Large intestine (tissue), 3 donors: ENCODE results near the gene LDB3. TPM values are rescaled to one million over a fixed set of nuclear protein-coding genes. Genes with fewer than 3 reads are reported as not detected.
"Not testable (repeated sequence)": the region's sequence is repeated elsewhere in the genome, so short reads cannot be mapped to it uniquely, and the experiment has no call there.

Source experiments
- DNase-seq, 2 donors: peaks; one replicate each; pipeline versions ENCODE4 v3.0.0 to v3.0.0-alpha.2; 2013
- H3K27ac ChIP-seq: one replicate; pipeline ENCODE4 v1.5.1; 2013; ENCODE audit warnings: low read length
- H3K27me3 ChIP-seq: 2 replicates; pipeline ENCODE4 v1.6.1; 2013; ENCODE audit warnings: low read length; ENCODE audit not compliant: control insufficient read depth, insufficient read depth
- H3K36me3 ChIP-seq: 2 replicates; pipeline ENCODE4 v1.6.1; 2013; ENCODE audit warnings: low read length; ENCODE audit not compliant: control insufficient read depth, insufficient read depth
- H3K4me1 ChIP-seq: one replicate; pipeline ENCODE4 v1.6.1; 2013; ENCODE audit warnings: low read length; ENCODE audit not compliant: control insufficient read depth, insufficient read depth
- H3K4me3 ChIP-seq: one replicate; pipeline ENCODE4 v1.5.1; 2013; ENCODE audit warnings: low read length
- H3K9me3 ChIP-seq: one replicate; pipeline ENCODE4 v1.6.1; 2013; ENCODE audit warnings: mild to moderate bottlenecking, low read depth, low read length, moderate library complexity; ENCODE audit not compliant: control insufficient read depth
- WGBS: methylation state at CpG from one replicate; pipeline ENCODE4 v1.1.5; 2013; ENCODE audit warnings: low lambda C conversion rate; ENCODE audit not compliant: insufficient coverage; 5-methylcytosine and 5-hydroxymethylcytosine counted together
- polyA plus RNA-seq: library from polyadenylated mRNA; unstranded; fragments of 120-200 nt; gene quantifications from one replicate; pipeline ENCODE4 v1.2.1, GENCODE V29; 2013

The LDB3 gene
- polyA plus RNA-seq, 1 donor, result 4.0 TPM

DNA sequence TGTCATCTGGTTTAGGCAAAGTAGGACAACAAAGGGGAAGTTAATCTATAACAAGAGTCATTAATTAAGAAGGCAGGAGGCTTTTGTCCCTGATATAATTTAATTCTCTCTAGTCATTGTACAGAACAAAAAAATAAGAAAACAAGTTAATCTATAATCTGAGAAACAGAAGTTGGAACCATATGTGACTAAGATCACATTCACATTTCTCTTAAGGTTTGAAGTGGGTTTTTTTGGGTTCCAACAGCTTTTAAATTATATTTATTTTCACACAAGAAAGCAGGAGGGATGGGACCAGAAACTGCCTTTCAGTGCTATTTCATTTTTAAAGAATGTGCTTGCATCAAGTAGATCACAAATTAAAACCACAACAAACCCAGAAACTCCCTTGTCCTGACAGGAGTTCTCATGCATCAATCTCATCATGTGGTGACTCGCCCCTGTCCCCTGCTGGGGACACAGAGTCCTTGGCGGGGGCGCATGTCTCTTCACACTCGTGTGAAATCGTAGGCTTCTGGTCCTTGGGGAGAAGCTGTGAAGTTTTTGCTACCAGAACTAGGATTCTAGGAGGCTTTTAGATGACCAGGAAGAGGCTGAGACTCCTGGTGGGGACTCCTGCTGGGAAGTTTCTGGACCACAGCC lies 24.0 kb upstream of the LDB3 start:
- Histone ChIP-seq H3K4me3 (no peak overlapping the region), H3K36me3 (no peaks in the 10 kb centered on the region), H3K27ac (no peak overlapping the region), H3K27me3 (no peaks in the 10 kb centered on the region), H3K9me3 (no peaks in the 10 kb centered on the region), H3K4me1 (peaks cover 4% of the 10 kb centered on the region)
- no CpG with 5 or more reads among the region's 5 CpGs for WGBS
- no peak for DNase-seq

DNA sequence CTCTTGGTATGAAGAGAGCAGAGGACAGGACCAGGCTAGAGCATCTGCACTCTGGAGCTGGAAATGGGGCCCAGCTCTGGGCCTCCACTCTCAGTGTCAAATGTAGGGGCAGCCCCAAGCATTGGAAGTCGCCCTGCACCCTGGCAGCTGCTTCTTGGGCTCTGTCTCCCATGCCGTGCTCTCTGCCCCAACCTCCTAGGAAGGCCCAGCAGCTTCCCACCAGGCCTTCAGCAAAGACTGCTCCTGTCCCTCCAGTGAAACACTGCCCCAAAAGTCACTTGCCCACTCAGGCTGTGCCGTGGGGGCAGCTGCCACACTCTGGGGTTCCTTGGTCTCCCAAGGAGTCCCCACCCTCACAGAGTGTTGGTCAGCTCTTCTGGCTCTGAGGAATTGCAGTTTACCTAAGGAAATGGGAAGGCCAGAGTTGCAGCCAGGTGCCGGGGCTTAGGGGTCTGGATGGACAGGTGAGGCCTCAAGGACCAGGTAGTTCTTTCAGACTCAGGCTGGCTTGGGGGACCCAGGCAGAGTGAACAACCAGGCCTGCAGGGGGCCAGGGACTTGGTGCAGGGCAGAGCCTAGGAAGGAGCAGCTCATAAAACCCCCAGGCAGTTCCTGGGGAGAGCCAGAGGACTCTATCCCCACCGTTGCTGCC lies 23.4 kb upstream of the LDB3 start:
- WGBS, result no CpG with 5 or more reads among the region's 5 CpGs
- Histone ChIP-seq H3K27me3 (no peaks in the 10 kb centered on the region), H3K9me3 (no peaks in the 10 kb centered on the region), H3K27ac (no peak overlapping the region), H3K4me1 (peaks cover 9% of the 10 kb centered on the region), H3K36me3 (no peaks in the 10 kb centered on the region), H3K4me3 (no peak overlapping the region)
- no peak for DNase-seq

DNA sequence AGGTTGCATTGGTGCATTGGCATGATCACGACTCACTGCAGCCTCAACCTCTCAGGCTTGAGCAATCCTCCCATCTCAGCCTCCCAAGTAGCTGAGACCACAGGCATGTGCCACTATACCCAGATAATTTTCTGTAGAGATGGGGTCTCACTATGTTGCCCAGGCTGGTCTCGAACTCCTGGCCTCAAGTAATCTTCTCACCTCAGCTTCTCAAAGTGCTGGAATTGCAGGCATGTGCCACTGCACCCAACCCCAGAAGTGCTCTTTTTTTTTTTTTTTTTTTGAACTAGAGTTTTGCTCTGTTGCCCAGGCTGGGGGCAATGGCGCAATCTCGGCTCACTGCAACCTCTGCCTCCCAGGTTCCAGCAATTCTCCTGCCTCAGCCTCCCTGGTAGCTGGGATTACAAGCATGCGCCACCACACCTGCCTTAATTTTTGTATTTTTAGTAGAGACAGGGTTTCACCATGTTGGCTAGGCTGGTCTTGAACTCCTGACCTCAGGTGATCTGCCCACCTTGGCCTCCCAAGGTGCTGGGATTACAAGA lies 22.6 kb upstream of the LDB3 start:
- not testable (repeated sequence) for H3K27me3 ChIP-seq, H3K9me3 ChIP-seq, H3K4me1 ChIP-seq, H3K36me3 ChIP-seq, H3K4me3 ChIP-seq, H3K27ac ChIP-seq, DNase-seq
- no CpG with 5 or more reads among the region's 5 CpGs for WGBS

DNA sequence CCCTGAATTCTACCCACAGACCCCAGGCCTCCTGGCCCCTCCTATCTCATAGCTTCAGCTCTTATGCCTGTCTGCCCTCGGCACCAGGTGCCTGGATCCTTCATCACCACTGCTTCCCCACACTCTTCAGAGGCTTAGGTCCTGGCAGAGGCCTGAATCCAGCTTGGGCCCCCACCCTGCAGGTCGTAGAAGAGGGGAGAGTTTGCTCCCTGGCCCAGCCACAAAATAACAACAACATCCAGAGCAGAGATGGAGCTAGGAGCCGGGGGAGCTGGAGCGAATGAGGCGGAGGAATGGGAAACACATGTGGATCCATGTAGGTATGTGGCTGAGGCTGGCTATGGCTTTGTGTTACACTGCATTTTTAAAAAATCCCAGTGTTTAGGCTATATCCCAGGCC lies 21.8 kb upstream of the LDB3 start:
- no peak for DNase-seq
- no CpG with 5 or more reads among the region's 5 CpGs for WGBS
- Histone ChIP-seq H3K4me3 (no peak overlapping the region), H3K9me3 (no peaks in the 10 kb centered on the region), H3K4me1 (peaks cover 9% of the 10 kb centered on the region), H3K36me3 (no peaks in the 10 kb centered on the region), H3K27ac (no peak overlapping the region), H3K27me3 (no peaks in the 10 kb centered on the region)

DNA sequence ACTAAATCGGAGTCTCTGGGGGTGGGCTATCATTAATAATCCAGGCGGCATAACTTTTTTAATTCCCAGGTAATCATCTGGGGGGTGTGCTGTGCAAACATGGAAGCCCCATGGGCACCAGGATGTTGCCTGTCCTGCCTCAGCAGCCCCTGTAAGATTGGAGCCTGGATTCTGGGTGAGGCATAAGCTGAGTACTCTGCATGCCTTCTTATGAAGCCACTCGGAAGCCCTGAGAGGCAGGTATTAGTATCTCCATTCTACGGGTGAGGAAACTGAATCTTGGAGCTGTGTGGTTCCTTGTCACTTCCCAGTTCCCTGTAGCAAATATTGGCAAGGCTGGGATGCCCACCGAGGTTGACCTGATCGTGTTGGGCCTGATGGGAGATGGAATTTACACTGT lies 21.4 kb upstream of the LDB3 start:
- Histone ChIP-seq H3K9me3 (no peaks in the 10 kb centered on the region), H3K27ac (no peak overlapping the region), H3K4me3 (no peak overlapping the region), H3K4me1 (peaks cover 9% of the 10 kb centered on the region), H3K27me3 (no peaks in the 10 kb centered on the region), H3K36me3 (no peaks in the 10 kb centered on the region)
- WGBS, result no CpG with 5 or more reads among the region's 6 CpGs
- DNase-seq, result no peak

DNA sequence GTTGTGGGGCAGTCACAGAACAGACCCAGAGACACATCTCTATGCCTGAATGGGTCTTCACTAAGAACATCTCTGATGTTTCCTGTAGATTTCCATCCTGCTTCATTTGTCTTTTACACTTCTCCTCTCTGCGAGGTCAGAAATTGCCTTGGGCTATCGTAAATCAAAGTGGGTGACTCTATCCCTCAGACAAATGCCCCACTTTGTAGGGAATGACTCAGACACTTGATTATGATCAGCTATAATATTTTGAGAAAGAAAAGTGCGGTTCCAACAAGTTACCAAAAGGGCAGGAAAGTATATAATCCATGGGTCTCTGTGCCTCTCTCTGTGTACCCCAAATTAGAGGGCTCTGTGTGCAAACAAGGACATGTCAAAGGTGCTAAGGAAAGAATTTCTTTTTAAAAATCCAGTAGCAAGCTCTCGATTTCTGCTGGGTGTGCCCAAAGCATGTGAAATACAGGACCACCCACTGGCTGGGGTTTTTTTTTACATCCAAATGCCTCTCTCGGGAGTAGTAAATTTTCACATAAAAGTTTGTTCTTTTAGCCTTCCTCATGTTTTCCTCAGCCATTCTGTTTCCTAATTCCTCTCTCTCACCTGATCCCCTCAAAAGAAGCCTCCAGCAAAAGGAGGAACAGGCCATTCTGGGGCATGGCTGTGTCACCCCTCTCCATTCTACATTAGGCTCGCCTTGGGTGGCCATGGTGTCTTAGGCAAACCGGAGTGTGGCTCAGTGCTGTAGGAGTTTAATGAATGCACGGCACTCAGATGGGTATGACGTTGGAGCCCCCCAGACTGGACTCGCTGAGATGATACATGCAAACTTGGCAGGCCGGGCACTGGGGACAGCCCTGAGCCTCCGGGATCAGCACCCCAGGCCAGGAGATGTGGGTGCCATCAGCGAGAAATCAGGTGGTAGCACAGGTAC lies 20.3 kb upstream of the LDB3 start:
- 53% methylated on average over 3 of the region's 13 CpGs for WGBS
- no peak for DNase-seq

DNA sequence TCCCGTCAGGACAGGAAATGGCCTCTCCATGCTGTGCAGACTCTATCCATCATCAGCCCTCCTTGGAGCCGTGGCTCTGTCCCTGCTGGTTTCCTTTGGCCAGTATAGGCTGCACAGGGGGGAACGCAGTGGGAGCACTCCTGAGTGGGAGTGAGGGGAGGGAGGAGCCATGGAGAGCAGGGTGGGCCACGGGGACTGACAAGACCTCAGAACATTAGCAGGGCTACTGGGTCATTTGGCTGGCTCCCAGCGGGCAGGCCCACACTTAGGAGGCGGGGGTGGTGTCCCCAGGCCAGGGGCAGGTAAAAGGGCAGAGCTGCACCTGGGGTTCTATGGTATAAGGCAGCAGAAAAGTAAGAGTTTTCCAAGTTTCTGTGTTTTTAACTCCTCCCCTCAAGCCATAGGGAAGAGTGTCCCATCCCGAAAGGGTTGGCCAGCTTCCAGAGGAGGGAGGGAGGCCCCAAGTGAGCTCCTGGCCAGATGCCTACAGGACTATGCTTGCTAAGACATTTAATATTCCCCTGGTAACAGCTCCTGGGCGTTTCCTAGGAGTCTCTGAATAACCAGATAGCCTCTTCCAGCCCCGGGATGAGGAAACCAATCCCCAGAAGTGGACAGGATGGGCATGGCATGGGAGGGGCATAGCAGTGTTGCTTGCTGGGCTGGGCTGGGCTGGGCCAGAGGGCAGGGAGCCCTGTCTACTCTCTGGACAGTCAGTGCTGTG lies 19.4 kb upstream of the LDB3 start:
- no CpG with 5 or more reads among the region's 9 CpGs for WGBS

More for the DNA sequence above, 20.3 kb upstream of the LDB3 start:
- Histone ChIP-seq H3K9me3 (no peaks in the 10 kb centered on the region), H3K36me3 (no peaks in the 10 kb centered on the region), H3K4me3 (no peak overlapping the region), H3K27me3 (no peaks in the 10 kb centered on the region), H3K4me1 (peaks cover 9% of the 10 kb centered on the region), H3K27ac (no peak overlapping the region)

DNA sequence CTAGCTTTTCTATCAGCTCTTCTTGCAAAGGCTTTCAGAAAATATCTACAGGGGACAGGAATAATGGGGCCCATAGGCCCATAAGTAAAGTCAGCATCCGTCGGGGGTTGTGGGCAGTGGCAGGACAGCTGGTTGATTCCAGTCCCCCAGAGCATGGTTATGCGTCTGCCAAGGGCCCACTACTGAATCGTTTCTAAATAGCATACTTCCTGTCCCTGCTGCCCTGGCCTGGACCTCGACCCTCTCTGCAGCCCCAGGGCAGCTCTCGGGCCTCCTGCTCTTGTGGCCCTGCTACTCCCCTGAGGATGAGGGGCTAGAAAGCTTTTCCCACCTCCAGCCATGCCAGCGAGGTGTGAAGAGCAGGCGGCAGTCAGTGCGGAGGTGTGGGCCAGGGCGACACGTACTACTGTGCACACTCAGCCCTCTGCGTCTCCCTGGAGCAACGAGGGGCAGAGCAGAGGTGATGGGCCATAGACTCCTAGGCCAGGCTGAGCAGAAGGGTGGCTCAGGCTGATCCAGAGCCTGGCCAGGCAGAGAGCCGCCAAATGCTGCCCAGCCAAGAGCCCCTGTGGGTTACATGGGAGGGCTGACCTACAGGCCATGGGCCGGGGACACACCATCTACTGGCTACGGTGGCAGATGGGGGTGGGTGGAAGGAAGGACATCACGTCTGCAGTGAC lies 18.7 kb upstream of the LDB3 start:
- H3K27me3 ChIP-seq, result no peaks in the 10 kb centered on the region
- no CpG with 5 or more reads among the region's 17 CpGs for WGBS
- no peak overlapping the region for H3K27ac ChIP-seq

More for the DNA sequence above, 19.4 kb upstream of the LDB3 start:
- no peaks in the 10 kb centered on the region for H3K27me3 ChIP-seq
- DNase-seq, result peak in 1 of 2 donors; percentile 46
- no peaks in the 10 kb centered on the region for H3K9me3 ChIP-seq
- no peaks in the 10 kb centered on the region for H3K36me3 ChIP-seq
- no peak overlapping the region for H3K4me3 ChIP-seq
- H3K27ac ChIP-seq, result no peak overlapping the region
- peaks cover 9% of the 10 kb centered on the region for H3K4me1 ChIP-seq

DNA sequence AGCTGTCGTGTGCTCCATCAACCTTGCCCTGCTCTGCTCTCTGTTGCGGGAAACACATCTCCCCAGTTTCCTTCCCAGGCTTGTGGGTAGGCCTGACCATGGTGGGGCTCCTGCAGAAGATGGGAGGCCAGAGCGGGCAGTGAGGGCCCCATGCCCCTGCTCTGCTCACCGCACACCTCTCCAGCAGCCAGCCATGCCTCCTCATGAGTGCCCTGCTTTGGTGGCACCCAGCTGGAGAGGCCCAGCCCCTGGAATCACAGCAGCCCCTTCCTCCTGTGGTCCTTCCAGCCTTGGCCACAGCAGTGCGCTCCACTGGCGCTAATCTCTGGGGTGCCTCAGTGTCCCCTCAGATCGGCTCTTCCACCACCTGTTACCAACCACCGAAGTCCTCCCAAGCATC lies 18.2 kb upstream of the LDB3 start:
- Histone ChIP-seq H3K36me3 (no peaks in the 10 kb centered on the region), H3K4me3 (no peak overlapping the region), H3K4me1 (peaks cover 9% of the 10 kb centered on the region), H3K9me3 (no peaks in the 10 kb centered on the region), H3K27me3 (no peaks in the 10 kb centered on the region), H3K27ac (no peak overlapping the region)
- WGBS, result no CpG with 5 or more reads among the region's 8 CpGs
- DNase-seq, result no peak

More for the DNA sequence above, 18.7 kb upstream of the LDB3 start:
- no peaks in the 10 kb centered on the region for H3K9me3 ChIP-seq
- no peak for DNase-seq
- no peak overlapping the region for H3K4me3 ChIP-seq
- no peaks in the 10 kb centered on the region for H3K36me3 ChIP-seq
- peaks cover 9% of the 10 kb centered on the region for H3K4me1 ChIP-seq
